Islet precursor cell (in vitro differentiated cells): ENCODE measurements around the gene ALOX12B.

ENCODE experiments used
- DNase-seq: peaks from one replicate; pipeline ENCODE4 v3.0.0-alpha.2; 2018

Gene ALOX12B

DNA sequence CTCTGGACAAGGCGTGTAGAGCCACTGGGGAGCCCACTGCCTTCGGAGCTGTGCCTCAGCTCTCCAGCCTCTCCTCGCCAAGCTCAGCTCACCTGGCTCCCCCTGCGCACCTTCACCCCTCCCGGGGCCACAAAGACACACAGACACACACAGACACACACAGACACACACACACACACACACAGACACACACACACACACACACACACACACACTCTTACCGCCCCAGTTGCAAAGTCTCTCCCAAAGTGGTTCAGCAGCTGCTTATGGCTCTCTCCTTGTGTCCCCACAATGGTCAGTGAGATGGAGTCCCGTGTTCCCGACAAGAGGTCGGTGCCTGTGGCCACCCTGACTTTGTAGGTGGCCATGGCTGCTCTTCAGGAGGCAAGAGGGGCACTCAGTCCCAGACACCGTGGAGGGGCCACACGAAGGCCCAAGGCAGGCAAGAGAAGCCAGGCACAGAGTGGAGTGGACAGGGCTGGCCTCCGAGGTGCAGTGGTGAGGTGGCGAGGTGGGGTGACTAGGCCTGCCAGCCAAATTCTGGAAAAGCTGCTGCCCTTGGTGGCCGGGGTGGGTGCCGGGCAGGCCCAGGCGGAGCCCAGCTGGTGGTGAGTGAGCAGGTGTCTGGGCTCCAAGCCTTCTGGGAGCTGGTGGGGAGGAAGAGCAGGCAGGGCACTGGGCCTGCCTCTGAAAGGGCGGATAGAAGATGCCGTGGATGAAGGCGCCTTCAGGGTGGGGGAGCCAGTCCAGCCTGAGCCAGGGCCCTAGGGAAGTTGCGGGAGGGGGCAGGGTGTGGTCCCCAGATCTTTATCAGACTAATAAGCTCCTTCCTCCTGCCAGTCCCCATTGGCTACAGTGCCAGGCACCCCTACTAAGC is at the start of gene ALOX12B:
TSS of gene ALOX12B (minus strand) at position 642 of the 877 bp plus-strand sequence. CDS start at position 368, 274 bp downstream.
- DNase-seq: no peak

DNA sequence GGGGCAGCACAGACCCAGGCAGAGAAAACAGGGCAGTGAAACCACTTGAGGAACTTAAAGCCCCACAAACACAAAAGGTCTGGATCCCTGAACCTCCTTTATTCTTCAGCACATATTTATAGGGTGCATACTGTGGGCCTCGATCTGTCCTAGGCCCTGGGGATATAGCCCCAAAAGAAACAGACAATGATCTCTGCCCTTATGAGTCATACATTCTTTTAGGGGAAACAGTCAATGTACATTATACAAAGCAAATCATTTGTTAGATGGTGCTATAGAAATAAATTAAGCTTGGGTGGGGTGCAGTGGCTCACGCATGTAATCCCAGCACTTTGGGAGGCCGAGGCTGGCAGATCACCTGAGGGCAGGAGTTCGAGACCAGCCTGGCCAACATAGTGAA is 46.4 kb upstream of the ALOX12B start:
- no peak for DNase-seq

DNA sequence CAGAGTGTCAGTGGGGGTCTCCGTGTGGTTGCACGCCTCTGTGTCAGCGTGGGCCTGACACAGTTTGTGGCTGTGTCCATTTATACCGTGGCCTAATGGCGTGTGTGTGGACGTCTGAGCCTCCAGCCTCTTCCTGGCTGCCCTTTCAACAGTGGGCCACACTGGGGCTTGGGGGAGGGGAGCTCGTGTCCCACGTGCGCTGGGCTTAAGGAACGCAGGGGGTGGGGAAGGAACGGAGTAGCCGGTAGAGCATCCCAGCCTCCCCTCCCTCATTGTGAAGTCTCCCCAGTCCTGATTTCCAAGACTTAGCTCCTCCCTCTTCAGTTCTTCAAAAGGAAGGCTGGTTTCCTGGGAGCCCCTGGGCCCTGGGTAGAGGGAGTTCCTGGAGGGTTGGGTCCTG is 45.9 kb upstream of the ALOX12B start:
- peak; percentile 68 for DNase-seq

DNA sequence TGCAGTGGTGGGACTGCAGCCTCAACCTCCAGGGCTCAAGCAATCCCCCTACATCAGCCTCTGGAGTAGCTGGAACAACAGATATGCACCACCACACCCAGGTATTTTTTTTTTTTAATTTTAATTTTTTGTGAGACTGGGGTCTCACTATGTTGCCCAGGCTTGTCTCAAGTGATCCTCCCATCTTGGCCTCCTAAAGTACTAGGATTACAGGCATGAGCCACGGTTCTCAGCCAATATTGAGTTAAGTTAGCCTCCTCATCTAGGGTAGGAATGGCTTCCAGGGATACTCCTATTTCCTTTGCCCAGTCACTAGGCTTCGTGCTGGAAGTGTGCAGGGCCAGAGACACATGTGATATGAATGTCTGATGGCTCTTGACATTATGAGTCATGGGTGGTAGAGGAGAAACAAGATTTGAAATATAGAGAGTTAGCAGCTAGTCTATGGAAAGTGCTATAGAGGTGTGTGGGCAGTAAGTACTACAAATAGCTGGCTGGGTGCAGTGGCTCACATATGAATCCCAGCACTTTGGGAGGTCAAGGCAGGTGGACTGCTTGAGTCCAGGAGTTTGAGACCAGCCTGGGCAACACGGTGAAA is 44.4 kb upstream of the ALOX12B start:
- no peak for DNase-seq

DNA sequence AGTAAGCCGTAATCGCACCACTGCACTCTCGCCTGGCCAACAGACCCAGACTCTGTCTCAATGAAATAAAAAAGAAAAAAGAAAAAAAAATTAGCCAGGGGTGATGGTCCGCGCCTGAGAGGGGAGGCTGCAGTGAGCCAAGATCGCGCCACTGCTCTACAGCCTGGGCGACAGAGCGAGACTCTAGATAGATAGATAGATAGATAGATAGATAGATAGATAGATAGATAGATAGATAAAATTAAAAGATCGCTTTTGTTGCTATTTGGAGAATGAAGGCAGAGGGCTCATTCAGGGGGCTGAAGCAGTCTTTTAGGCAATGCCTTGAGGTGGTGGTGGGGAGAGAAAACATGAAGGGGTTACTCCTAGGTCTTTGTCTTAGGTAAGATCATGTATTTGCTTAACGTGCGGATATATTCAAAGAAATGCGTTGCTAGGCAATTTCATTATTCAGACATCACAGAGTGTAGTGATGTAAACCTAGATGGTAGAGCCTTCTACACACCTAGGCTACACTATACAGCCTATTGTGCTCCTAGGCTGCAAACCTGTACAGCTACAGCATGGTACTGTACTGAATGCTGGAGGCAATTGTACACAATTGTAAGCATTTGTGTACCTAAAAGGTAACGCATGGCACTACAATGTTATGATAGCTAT is 40.7 kb upstream of the ALOX12B start:
- DNase-seq: no peak

DNA sequence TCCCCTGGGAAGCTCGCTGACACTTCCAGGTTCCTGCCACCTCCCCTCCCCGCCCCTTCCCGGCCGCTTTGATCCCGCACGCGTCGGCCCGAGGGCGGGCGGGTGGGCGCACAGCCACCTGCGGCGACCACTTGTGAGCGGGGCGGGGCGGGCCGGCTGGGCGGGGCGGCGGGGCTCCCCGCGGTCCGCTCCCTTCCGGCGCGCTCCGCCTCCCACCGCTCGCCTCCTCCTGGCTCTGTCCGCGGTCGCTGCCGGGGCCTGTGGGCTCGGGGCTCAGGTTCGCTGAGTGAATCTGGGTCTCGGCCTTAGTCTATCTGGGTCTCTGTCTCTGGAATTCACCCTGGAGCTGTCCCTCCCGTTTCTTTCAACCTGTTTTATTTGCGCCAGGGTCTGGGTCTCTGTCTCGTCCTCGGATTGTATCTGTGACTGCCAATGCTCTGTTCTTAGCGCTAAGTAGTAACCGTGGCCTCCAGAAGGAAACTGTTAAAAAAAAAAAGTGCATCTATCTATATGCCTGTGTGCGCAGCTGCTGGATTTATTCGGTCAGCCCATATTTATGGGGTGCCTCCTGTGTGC is 39.1 kb upstream of the ALOX12B start:
- peak; percentile 85 for DNase-seq

DNA sequence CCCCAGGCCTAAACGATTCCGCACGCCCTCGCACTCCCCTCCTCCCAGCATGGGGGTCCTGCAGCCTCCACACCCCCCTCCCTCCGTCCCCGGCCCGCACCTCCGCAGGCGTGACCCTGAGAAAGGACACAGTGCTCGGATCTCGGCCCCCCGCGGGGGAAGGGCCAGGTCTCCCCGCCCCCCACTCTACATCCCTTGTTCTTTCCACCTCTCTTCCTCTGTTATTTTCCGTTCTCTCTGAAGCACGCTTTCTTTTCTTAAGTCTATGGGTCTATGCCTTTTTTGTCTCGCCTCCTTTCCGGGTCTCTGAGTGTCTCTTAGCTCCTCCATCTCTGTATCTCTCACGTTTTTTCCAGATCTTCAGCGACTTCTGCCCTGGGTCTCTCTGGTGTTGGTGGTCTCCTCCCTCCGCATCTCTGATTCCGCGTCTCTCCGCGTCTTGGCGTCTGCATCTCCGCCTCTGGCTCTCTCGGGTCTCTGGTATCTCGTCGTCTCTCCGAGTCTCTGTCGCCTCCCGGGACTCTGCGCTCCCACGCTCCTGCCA is 38.5 kb upstream of the ALOX12B start:
- peak; percentile 70 for DNase-seq

DNA sequence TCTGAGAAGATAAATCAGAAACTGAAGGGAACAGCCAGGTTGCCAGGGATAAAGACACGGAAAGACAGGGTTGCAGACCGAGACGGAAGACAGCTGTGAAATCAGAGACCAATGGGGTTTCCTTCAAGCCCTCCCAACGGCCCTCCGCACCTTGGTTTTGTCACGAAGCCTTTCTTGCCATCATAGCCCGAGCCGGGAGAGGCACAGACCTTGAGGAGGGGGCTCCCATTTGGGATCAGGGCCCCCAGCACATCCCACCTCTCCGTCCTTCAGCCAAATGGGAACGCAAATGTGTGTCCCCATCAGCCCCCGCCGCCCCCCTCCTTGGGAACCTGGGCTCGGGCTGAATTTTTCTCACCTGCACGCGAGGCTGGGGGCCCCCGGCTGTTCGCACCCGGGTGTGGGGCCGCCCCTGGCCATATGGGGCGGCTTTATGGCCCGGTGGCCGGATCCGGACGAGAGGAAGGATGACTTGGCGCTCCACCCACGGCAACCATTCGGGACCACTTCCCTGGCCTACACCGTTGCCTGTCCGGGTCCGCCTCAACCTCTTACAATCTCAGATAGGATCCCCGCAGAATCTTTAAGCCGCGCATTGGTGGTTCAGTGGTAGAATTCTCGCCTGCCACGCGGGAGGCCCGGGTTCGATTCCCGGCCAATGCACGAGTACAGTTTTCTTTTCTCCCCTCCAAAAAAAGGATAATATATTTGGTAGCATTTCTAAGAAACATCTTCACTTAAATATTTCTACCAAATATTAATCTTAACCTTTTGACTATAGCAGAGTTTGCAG is 37.8 kb upstream of the ALOX12B start:
- peak; percentile 93 for DNase-seq

DNA sequence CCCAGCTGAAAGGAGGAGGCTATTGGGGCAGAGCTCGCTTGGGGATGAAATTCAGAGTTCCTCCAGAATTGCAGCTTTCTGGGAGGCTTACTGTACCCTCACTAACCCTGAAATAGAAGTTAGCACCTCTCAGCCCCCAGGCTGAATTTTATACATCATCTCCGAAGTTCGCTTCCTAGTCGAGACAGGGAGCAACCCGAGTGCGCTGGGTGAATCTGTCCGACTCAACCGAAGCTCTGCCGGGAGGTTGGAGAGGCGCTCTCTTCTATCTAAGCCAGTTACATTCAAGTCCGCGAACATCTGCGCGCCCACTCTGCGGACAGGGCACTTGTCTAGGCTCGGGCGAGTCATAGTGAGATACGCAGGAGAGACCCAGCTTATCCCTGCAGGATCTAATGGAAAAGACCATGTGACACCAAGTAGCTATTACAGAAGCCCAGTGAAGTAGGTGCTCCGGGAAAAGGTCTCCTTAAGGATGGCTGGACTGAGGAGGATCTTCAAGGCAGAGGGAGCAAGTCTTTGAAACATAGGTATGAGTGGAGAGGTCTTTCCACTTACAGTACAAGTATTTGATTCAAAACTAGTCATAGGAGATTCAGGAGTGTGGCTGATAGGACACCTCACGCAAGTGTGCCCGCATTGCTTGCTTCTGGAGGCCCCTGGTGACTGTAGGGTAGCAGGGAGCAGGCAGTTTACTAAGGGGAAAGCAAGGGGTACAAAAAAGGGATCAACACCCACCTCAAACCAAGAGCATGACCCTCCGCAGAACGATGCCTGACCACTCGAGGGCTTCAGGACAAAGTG is 37.0 kb upstream of the ALOX12B start:
- peak; percentile 68 for DNase-seq

DNA sequence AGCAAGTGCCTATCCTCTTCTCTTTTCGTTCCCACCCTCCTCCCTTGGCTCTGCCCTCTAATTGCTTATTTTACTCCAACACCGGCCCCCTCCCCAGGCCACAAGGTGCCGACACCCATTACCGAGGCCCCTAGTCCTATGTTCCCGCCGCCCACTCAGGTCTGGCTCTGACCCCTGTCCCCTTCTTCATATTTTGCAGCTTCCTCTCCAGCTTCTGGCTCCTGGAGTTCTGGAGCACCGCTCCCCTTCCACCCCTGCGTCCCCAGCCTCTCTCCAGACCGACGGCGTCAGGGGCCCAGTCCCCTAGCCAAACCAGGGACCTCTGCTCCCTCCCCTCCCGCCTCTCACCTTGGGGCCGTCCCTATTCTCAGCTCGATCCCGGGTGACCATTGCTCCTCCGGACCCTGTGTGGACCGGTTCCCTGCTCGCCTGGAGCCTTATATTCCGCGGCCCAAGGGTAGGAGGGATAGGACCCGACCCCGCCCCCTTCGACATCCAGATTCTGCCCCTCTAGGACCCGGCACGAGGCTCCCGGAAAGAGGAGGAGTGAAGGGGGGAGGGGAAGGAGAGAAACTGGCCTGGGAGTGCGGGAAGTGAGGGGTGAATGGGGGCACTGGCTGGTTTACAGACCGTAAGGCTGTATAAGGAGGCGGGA is 36.3 kb upstream of the ALOX12B start, which contains the start of gene HES7:
TSS of gene HES7 (minus strand) at position 412 of the 655 bp plus-strand sequence. CDS start at position 390, 22 bp downstream.
- peak; percentile 68 for DNase-seq

DNA sequence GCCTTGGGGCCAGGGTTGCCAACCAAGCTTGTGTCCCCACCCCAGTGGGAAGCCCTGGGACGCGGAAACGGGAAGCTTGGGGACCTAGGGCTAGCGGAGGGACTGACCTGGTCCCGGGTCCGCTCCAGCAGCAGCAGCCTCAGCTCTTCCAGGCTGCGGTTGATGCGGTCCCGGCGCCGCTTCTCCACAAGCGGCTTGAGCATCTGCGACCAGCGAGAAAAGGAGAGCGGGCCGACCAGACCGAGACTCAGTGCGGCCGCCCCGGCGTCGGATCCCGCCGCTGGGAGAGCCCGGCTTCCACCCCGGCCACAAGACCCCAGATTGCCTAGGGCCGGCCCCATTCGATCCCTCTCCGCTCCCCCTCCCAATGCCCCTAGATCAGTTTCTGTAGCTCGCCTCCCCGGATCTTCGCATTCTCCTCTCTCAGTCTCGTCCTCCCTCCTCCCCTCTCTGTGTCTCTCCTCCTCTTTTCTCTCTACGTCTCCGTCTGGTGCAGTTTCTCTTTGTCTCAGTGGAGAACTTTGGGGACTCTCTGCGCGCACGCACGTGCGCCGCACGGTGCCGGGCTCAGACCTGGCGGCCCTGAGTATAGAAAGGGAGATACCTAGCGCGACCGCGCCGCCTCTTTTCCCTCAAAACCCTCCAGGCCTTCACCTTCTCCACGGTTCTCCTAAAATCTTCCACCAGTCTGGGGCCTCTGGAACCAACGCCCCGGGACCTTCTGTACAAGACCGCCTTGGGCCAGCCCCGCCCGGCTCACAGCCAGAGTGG is 35.6 kb upstream of the ALOX12B start:
- peak; percentile 72 for DNase-seq

DNA sequence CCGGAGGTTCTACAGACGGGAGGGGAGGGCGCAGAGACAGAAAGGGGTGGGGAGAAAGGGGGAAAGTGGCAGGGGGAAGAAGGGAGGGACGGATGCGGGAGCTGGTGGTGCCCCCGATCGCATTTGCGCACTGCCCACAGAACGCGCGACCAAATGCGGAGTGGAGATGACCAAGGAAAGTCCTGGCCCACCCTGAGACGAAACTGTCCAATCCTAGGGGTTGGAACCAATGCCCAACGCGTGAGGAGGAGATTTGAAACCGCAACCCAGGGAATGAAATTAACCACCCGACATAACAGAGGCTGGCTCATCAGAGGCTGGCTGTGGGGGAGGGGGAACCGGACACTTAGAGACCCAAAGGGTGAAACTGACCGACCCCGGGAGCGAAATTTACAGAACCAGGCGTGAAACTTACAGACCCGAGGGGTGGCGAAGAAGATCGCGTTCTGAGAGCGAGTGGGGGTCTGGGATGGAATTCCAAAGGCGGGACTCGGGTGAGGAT is 35.0 kb upstream of the ALOX12B start:
- no peak for DNase-seq

DNA sequence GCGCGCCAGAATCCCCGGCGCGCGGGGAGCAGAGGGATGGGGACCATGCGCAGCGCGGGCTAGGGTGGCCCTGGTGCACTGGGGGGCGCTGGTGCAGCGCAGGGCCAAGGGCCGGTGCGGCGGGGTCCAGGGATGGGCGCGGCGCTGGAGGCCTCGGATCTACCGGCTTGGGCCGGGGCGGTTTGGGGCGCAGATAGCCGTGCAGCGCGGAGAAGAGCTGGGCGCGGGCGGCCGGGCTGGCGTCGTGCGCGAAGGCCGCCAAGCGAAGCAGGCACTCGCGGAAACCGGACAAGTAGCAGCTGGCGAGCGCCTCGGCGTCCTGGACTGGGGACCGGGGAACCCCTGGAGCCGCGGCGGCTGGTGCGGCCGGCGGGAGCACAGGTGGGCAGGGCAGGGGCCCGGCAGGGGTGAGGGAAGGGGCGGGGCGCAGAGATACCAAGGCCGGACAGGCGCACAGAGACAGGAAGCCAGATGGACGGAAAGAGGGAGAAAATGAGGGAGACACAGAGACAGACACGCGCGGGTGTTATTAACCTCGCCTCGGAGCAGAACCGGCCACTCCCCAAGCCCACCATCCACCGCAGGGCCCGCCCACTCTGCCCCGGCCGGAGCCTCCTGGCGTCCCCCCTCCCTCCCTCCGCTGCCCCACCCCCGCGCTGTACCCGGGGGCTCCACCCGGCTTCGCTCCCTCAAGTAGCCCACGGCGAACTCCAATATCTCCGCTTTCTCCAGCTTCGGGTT is 34.3 kb upstream of the ALOX12B start:
- peak; percentile 84 for DNase-seq

DNA sequence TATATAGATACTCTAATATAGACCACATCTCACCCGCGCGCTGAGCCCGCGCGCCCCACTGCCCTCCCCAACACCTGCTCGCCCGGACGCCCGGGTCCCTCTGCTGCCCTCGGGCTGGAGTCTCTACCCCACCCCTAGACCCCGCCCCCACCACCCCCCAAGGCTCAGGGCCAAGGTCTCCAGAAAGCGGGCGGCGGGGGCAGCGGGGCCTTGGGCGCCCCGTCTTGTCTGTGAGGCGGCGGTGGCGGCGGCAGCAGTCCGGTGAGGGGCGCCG is 33.8 kb upstream of the ALOX12B start:
- DNase-seq: no peak

DNA sequence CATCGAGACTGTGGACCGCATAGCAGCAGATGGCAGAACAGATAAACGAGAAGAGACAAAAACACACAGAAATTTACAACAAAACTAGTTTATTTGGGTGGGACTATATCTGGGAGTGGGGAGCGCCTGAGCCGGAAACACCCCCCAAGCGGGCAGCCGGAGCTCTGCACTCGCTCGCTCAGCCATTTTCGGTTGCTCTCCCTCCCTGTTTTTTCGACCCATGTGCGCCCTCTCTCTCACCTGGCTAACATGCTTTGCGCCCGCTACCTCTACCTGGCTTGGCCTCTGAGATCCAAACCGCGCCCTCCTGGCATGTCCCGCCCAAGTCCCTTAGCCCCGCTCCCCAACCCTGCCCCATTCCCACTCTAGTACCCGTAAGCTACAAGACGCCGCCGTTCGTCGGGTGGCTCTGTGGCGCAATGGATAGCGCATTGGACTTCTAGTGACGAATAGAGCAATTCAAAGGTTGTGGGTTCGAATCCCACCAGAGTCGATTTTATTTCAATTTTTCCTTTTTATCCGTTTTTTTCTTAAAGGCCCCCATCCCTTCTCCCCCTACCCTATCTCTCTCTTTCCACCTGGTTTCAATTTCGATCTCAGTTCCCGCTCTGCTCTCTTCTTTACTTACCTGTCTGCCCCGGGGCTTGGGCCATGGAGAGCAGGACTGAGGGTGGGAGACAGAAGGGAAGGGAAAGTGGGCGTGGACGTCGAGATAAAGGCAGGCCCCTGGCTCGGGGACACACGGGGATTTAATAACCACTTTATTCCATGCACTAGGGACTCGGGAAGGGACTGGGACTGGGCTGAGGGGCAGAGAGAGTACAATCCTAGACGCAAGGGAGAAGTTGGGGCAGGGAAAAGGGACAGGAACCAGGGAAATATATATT is 33.2 kb upstream of the ALOX12B start:
- peak; percentile 98 for DNase-seq

DNA sequence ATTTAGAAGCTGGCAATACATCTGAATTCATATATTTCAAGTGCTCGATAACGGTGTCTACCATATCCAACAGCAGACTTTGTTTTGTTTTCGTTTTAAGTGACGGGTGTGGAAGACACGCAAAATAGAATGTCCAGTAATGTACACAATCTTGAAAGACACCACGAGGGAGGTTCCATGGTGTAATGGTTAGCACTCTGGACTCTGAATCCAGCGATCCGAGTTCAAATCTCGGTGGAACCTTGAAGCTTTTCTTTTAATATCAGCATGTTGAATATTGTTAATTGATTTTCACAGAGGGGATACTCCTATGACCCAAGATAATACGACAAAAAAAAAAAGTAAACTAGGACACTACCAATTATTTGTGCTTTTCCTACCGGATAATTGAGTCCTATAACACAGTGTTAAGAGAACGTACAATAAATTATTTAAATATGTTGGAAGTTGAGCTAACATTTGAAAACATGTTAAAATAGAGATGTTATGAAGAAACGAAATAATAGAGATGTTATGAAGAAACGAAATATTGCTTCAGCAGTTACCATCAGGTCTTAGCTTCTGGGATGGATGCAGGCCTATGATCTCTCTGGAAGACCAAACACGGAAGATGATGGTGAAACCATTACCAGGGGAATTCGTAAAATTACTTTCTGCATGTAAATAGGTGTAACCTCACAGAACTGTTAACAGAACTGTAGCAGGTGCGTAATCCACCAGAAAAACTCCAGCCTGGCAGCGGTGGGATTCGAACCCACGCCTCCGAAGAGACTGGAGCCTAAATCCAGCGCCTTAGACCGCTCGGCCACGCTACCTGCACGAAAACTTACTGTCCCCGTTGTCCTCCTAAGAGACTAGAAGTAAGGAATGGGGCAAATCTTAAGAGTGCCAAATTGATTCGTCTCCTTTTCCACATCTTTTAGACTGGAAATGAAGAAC is 32.3 kb upstream of the ALOX12B start:
- peak; percentile 98 for DNase-seq
